ENCODE results near the gene UBE3B.
A peak's percentile ranks its signal among the peaks of the same experiment; 100 is the strongest.
"Not testable (repeated sequence)": the region's sequence is repeated elsewhere in the genome, so short reads cannot be mapped to it uniquely, and the experiment has no call there.

Gene UBE3B

GRCh38 chr12:109451400-109451799 is 26.0 kb upstream of the UBE3B start:
- no peak for DNase-seq

GRCh38 chr12:109452489-109452888 is 24.9 kb upstream of the UBE3B start:
- no peak for DNase-seq

GRCh38 chr12:109455706-109456105 is 21.7 kb upstream of the UBE3B start:
- DNase-seq = no peak

GRCh38 chr12:109458086-109458485 is 19.3 kb upstream of the UBE3B start:
- DNase-seq = no peak

GRCh38 chr12:109458771-109459208 is 18.6 kb upstream of the UBE3B start:
- no peak for DNase-seq

GRCh38 chr12:109459247-109459646 is 18.2 kb upstream of the UBE3B start:
- DNase-seq = no peak

GRCh38 chr12:109460538-109460937 is 16.9 kb upstream of the UBE3B start:
- DNase-seq = no peak

GRCh38 chr12:109461049-109461845 is 16.2 kb upstream of the UBE3B start:
- DNase-seq = peak; percentile 91

GRCh38 chr12:109461846-109462756 is 15.3 kb upstream of the UBE3B start:
- no peak for DNase-seq

- no peak for DNase-seq
These were observed 14.4 kb upstream of the UBE3B start for GRCh38 chr12:109462868-109463692.

GRCh38 chr12:109463756-109464155 is 13.7 kb upstream of the UBE3B start:
- DNase-seq = no peak

GRCh38 chr12:109464642-109465351 is 12.6 kb upstream of the UBE3B start:
- DNase-seq = no peak

GRCh38 chr12:109466305-109466704 is 11.1 kb upstream of the UBE3B start:
- no peak for DNase-seq

GRCh38 chr12:109466821-109467220 is 10.6 kb upstream of the UBE3B start:
- DNase-seq = no peak

GRCh38 chr12:109467978-109468676 is 9.3 kb upstream of the UBE3B start:
- DNase-seq = no peak

- DNase-seq = no peak
These were observed 7.9 kb upstream of the UBE3B start for GRCh38 chr12:109469517-109469916.

- no peak for DNase-seq
These were observed 4.4 kb upstream of the UBE3B start for GRCh38 chr12:109473006-109473405.

GRCh38 chr12:109473526-109474270 is 3.7 kb upstream of the UBE3B start:
- DNase-seq = not testable (repeated sequence)

GRCh38 chr12:109475121-109475520 is 2.3 kb upstream of the UBE3B start:
- no peak for DNase-seq

- DNase-seq = no peak
These were observed 1.2 kb upstream of the UBE3B start for GRCh38 chr12:109475993-109476806.

Measured in AML-193 (cell line).